ENCODE results near the gene TTLL3.
A peak's percentile ranks its signal among the peaks of the same experiment; 100 is the strongest.

The TTLL3 gene

GRCh38 chr3:9781978-9782603, 28.0 kb upstream of the TTLL3 start:
- Histone ChIP-seq H3K27me3 (ENCODE audit: control insufficient read depth in 1 of 2, insufficient read depth in 2 of 2, low read length in 2 of 2) (no peaks in the 10 kb centered on the region), H3K9me3 (ENCODE audit: low read length) (no peaks in the 10 kb centered on the region), H3K36me3 (ENCODE audit: insufficient read depth, low read length) (peaks cover 58% of the 10 kb centered on the region), H3K27ac (ENCODE audit: low read depth, low read length) (no peak overlapping the region), H3K4me1 (ENCODE audit: insufficient read depth, low read length) (peaks cover 9% of the 10 kb centered on the region), H3K4me3 (ENCODE audit: low read depth in 1 of 2, low read length in 2 of 2) (no peak overlapping the region), H3K9ac (ENCODE audit: low read length) (no peak overlapping the region)

- Histone ChIP-seq H3K4me3 (ENCODE audit: low read depth in 1 of 2, low read length in 2 of 2) (no peak overlapping the region), H3K4me1 (ENCODE audit: insufficient read depth, low read length) (peaks cover 9% of the 10 kb centered on the region), H3K36me3 (ENCODE audit: insufficient read depth, low read length) (peaks cover 65% of the 10 kb centered on the region), H3K9me3 (ENCODE audit: low read length) (no peaks in the 10 kb centered on the region), H3K27me3 (ENCODE audit: control insufficient read depth in 1 of 2, insufficient read depth in 2 of 2, low read length in 2 of 2) (no peaks in the 10 kb centered on the region), H3K9ac (ENCODE audit: low read length) (no peak overlapping the region), H3K27ac (ENCODE audit: low read depth, low read length) (no peak overlapping the region)
Observed at GRCh38 chr3:9782770-9783169, 27.3 kb upstream of the TTLL3 start.

- Histone ChIP-seq H3K9ac (ENCODE audit: low read length) (no peak overlapping the region), H3K9me3 (ENCODE audit: low read length) (no peaks in the 10 kb centered on the region), H3K4me1 (ENCODE audit: insufficient read depth, low read length) (peaks cover 3% of the 10 kb centered on the region), H3K4me3 (ENCODE audit: low read depth in 1 of 2, low read length in 2 of 2) (no peak overlapping the region), H3K36me3 (ENCODE audit: insufficient read depth, low read length) (peaks cover 66% of the 10 kb centered on the region), H3K27me3 (ENCODE audit: control insufficient read depth in 1 of 2, insufficient read depth in 2 of 2, low read length in 2 of 2) (no peaks in the 10 kb centered on the region), H3K27ac (ENCODE audit: low read depth, low read length) (no peak overlapping the region)
Observed at GRCh38 chr3:9783954-9784353, 26.1 kb upstream of the TTLL3 start.

GRCh38 chr3:9784965-9785364, 25.1 kb upstream of the TTLL3 start:
- H3K4me1 ChIP-seq (ENCODE audit: insufficient read depth, low read length), result no peaks in the 10 kb centered on the region

GRCh38 chr3:9785602-9786001, 24.5 kb upstream of the TTLL3 start:
- Histone ChIP-seq H3K27me3 (ENCODE audit: control insufficient read depth in 1 of 2, insufficient read depth in 2 of 2, low read length in 2 of 2) (no peaks in the 10 kb centered on the region), H3K4me1 (ENCODE audit: insufficient read depth, low read length) (peaks cover 2% of the 10 kb centered on the region), H3K27ac (ENCODE audit: low read depth, low read length) (no peak overlapping the region), H3K9ac (ENCODE audit: low read length) (no peak overlapping the region), H3K9me3 (ENCODE audit: low read length) (no peaks in the 10 kb centered on the region), H3K4me3 (ENCODE audit: low read depth in 1 of 2, low read length in 2 of 2) (no peak overlapping the region), H3K36me3 (ENCODE audit: insufficient read depth, low read length) (peaks cover 69% of the 10 kb centered on the region)

More at GRCh38 chr3:9784965-9785364, 25.1 kb upstream of the TTLL3 start:
- no peaks in the 10 kb centered on the region for H3K27me3 ChIP-seq (ENCODE audit: control insufficient read depth in 1 of 2, insufficient read depth in 2 of 2, low read length in 2 of 2)
- H3K36me3 ChIP-seq (ENCODE audit: insufficient read depth, low read length), result peaks cover 70% of the 10 kb centered on the region
- no peak overlapping the region for H3K4me3 ChIP-seq (ENCODE audit: low read depth in 1 of 2, low read length in 2 of 2)
- H3K9me3 ChIP-seq (ENCODE audit: low read length), result no peaks in the 10 kb centered on the region
- no peak overlapping the region for H3K9ac ChIP-seq (ENCODE audit: low read length)
- no peak overlapping the region for H3K27ac ChIP-seq (ENCODE audit: low read depth, low read length)

GRCh38 chr3:9786209-9786739, 23.8 kb upstream of the TTLL3 start:
- H3K4me1 ChIP-seq (ENCODE audit: insufficient read depth, low read length), result peaks cover 9% of the 10 kb centered on the region

GRCh38 chr3:9786825-9787669, 23.0 kb upstream of the TTLL3 start:
- Histone ChIP-seq H3K27me3 (ENCODE audit: control insufficient read depth in 1 of 2, insufficient read depth in 2 of 2, low read length in 2 of 2) (no peaks in the 10 kb centered on the region), H3K4me1 (ENCODE audit: insufficient read depth, low read length) (peaks cover 15% of the 10 kb centered on the region), H3K9ac (ENCODE audit: low read length) (no peak overlapping the region), H3K36me3 (ENCODE audit: insufficient read depth, low read length) (peaks cover 68% of the 10 kb centered on the region), H3K9me3 (ENCODE audit: low read length) (no peaks in the 10 kb centered on the region), H3K27ac (ENCODE audit: low read depth, low read length) (no peak overlapping the region), H3K4me3 (ENCODE audit: low read depth in 1 of 2, low read length in 2 of 2) (no peak overlapping the region)

More at GRCh38 chr3:9786209-9786739, 23.8 kb upstream of the TTLL3 start:
- Histone ChIP-seq H3K4me3 (ENCODE audit: low read depth in 1 of 2, low read length in 2 of 2) (no peak overlapping the region), H3K9ac (ENCODE audit: low read length) (no peak overlapping the region), H3K36me3 (ENCODE audit: insufficient read depth, low read length) (peaks cover 71% of the 10 kb centered on the region), H3K27me3 (ENCODE audit: control insufficient read depth in 1 of 2, insufficient read depth in 2 of 2, low read length in 2 of 2) (no peaks in the 10 kb centered on the region), H3K27ac (ENCODE audit: low read depth, low read length) (no peak overlapping the region), H3K9me3 (ENCODE audit: low read length) (no peaks in the 10 kb centered on the region)

- H3K27ac ChIP-seq (ENCODE audit: low read depth, low read length), result no peak overlapping the region
- no peak overlapping the region for H3K4me3 ChIP-seq (ENCODE audit: low read depth in 1 of 2, low read length in 2 of 2)
- no peak overlapping the region for H3K9ac ChIP-seq (ENCODE audit: low read length)
- H3K36me3 ChIP-seq (ENCODE audit: insufficient read depth, low read length), result peaks cover 61% of the 10 kb centered on the region
- peaks cover 15% of the 10 kb centered on the region for H3K4me1 ChIP-seq (ENCODE audit: insufficient read depth, low read length)
- H3K27me3 ChIP-seq (ENCODE audit: control insufficient read depth in 1 of 2, insufficient read depth in 2 of 2, low read length in 2 of 2), result no peaks in the 10 kb centered on the region
- no peaks in the 10 kb centered on the region for H3K9me3 ChIP-seq (ENCODE audit: low read length)
Observed at GRCh38 chr3:9787714-9788113, 22.3 kb upstream of the TTLL3 start.

GRCh38 chr3:9791127-9791526, 18.9 kb upstream of the TTLL3 start:
- H3K9me3 ChIP-seq (ENCODE audit: low read length), result no peaks in the 10 kb centered on the region
- no peak overlapping the region for H3K4me3 ChIP-seq (ENCODE audit: low read depth in 1 of 2, low read length in 2 of 2)
- H3K4me1 ChIP-seq (ENCODE audit: insufficient read depth, low read length), result peaks cover 32% of the 10 kb centered on the region
- no peak overlapping the region for H3K27ac ChIP-seq (ENCODE audit: low read depth, low read length)
- no peaks in the 10 kb centered on the region for H3K27me3 ChIP-seq (ENCODE audit: control insufficient read depth in 1 of 2, insufficient read depth in 2 of 2, low read length in 2 of 2)
- no peak overlapping the region for H3K9ac ChIP-seq (ENCODE audit: low read length)
- peaks cover 55% of the 10 kb centered on the region for H3K36me3 ChIP-seq (ENCODE audit: insufficient read depth, low read length)

GRCh38 chr3:9791790-9792404, 18.2 kb upstream of the TTLL3 start:
- Histone ChIP-seq H3K27me3 (ENCODE audit: control insufficient read depth in 1 of 2, insufficient read depth in 2 of 2, low read length in 2 of 2) (no peaks in the 10 kb centered on the region), H3K4me3 (ENCODE audit: low read depth in 1 of 2, low read length in 2 of 2) (peak overlapping the region; percentile 60 to 93), H3K9ac (ENCODE audit: low read length) (peak overlapping the region; percentile 87), H3K9me3 (ENCODE audit: low read length) (no peaks in the 10 kb centered on the region), H3K4me1 (ENCODE audit: insufficient read depth, low read length) (peaks cover 33% of the 10 kb centered on the region), H3K36me3 (ENCODE audit: insufficient read depth, low read length) (peaks cover 48% of the 10 kb centered on the region), H3K27ac (ENCODE audit: low read depth, low read length) (peak overlapping the region; percentile 95)

GRCh38 chr3:9792405-9793160, 17.5 kb upstream of the TTLL3 start, which contains the start of the genes ARPC4 and TADA3:
TSS of gene ARPC4 (plus strand) at chr3:9793082. CDS start at chr3:9793122, 40 bp downstream.
TSS of gene TADA3 (minus strand) at chr3:9792473. CDS start at chr3:9791466, 1,007 bp downstream.
- Histone ChIP-seq H3K9ac (ENCODE audit: low read length) (peak within 1 kb of the TSS; percentile 87), H3K9me3 (ENCODE audit: low read length) (no peaks in the 10 kb centered on the region), H3K27me3 (ENCODE audit: control insufficient read depth in 1 of 2, insufficient read depth in 2 of 2, low read length in 2 of 2) (no peaks in the 10 kb centered on the region), H3K4me1 (ENCODE audit: insufficient read depth, low read length) (peaks cover 37% of the 10 kb centered on the region), H3K4me3 (ENCODE audit: low read depth in 1 of 2, low read length in 2 of 2) (peak within 1 kb of the TSS; percentile 60 to 93), H3K36me3 (ENCODE audit: insufficient read depth, low read length) (peaks cover 48% of the 10 kb centered on the region), H3K27ac (ENCODE audit: low read depth, low read length) (peak within 1 kb of the TSS; percentile 95)

All from muscle layer of colon (tissue), 2 donors.